Activated CD8-positive, alpha-beta T cell treated with anti-CD3 and anti-CD28 coated beads for 36 hours (primary cell): ENCODE data around the gene PRKACA. TPM values are rescaled to one million over a fixed set of nuclear protein-coding genes. Genes with fewer than 3 reads are reported as not detected.
"Not testable (repeated sequence)": the region's sequence is repeated elsewhere in the genome, so short reads cannot be mapped to it uniquely, and the experiment has no call there.

ENCODE experiments used
- ATAC-seq: fragments of 200-7000 bp; cut with Tn5 transposase; one replicate; pipeline ENCODE4 v1.10.0; 2021; ENCODE audit warnings: mild to moderate bottlenecking, moderate library complexity
- CTCF ChIA-PET: fragments of 350-600 bp; sonication (Branson Sonifier 250); formaldehyde crosslinking; loops from one replicate; lab custom pipeline; 2021; ENCODE audit warnings: antibody characterized with exemption; lab: Charles Lee
- POLR2A ChIA-PET: fragments of 350-600 bp; sonication (Branson Sonifier 250); formaldehyde crosslinking; loops from one replicate; lab custom pipeline; 2021; ENCODE audit warnings: antibody characterized with exemption; lab: Charles Lee
- DNase-seq: peaks from one replicate; pipeline ENCODE4 v3.0.0-alpha.2; 2020
- H3K27ac Mint-ChIP-seq: one replicate; pipeline ENCODE4 v1.8.0; 2021; ENCODE audit warnings: mild to moderate bottlenecking, mixed read lengths
- H3K27me3 Mint-ChIP-seq: one replicate; pipeline ENCODE4 v1.8.0; 2021; ENCODE audit warnings: mixed read lengths
- H3K36me3 Mint-ChIP-seq: one replicate; pipeline ENCODE4 v1.8.0; 2021; ENCODE audit warnings: low read depth, mixed read lengths
- H3K4me1 Mint-ChIP-seq: one replicate; pipeline ENCODE4 v1.8.0; 2021; ENCODE audit warnings: low read depth, mixed read lengths
- H3K4me3 Mint-ChIP-seq: one replicate; pipeline ENCODE4 v1.8.0; 2021; ENCODE audit warnings: mild to moderate bottlenecking, moderate library complexity, mixed read lengths
- H3K9me3 Mint-ChIP-seq: one replicate; pipeline ENCODE4 v1.8.0; 2021; ENCODE audit warnings: mixed read lengths
- intact Hi-C: fragments of 100-400 bp; cut with micrococcal nuclease; formaldehyde crosslinking; loops from one replicate; pipeline ENCODE4 v1.10.0; 2022
- total RNA-seq, 2 experiments: library from RNA; stranded (reverse); gene quantifications; one replicate each; pipeline ENCODE4 v1.2.3, GENCODE V29; 2021
- TF ChIP-seq, protein P1 (sequence below): fragments of 200-600 bp; IDR thresholded peaks from one replicate; pipeline ENCODE4 v1.8.0; 2022; ENCODE audit warnings: antibody characterized with exemption, mild to moderate bottlenecking

PRKACA gene
- total RNA-seq, 2 experiments from 2014 or later = 61.0 to 61.5 TPM

DNA sequence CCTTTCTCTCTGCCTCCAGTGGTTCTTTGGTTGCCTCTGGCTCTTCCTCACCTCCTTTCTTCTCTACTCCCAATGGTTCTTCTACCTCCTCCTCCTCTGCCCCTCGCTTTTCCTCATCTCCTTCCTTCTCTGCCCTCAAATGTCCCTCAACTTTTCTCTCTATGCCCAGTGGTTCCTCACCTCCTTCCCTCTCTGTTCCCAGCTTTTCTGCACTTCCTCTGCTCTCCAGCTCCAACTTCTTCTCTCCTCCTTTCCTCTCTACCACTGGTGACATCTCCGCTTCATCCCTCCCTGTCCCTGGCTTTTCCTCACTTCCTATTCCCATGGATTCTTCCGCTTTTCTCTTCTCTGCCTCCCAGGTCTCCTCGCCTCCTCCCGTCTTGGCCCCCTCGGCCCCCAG, 63.5 kb downstream of the PRKACA start:
- Mint-ChIP-seq H3K27me3 (peaks cover 18% of the 10 kb centered on the region), H3K36me3 (peaks cover 27% of the 10 kb centered on the region), H3K4me3 (no peak overlapping the region), H3K4me1 (peaks cover 16% of the 10 kb centered on the region), H3K9me3 (no peaks in the 10 kb centered on the region), H3K27ac (no peak overlapping the region)
- ATAC-seq (no peak), DNase-seq (no peak)
- TF ChIP-seq, protein P1, sequence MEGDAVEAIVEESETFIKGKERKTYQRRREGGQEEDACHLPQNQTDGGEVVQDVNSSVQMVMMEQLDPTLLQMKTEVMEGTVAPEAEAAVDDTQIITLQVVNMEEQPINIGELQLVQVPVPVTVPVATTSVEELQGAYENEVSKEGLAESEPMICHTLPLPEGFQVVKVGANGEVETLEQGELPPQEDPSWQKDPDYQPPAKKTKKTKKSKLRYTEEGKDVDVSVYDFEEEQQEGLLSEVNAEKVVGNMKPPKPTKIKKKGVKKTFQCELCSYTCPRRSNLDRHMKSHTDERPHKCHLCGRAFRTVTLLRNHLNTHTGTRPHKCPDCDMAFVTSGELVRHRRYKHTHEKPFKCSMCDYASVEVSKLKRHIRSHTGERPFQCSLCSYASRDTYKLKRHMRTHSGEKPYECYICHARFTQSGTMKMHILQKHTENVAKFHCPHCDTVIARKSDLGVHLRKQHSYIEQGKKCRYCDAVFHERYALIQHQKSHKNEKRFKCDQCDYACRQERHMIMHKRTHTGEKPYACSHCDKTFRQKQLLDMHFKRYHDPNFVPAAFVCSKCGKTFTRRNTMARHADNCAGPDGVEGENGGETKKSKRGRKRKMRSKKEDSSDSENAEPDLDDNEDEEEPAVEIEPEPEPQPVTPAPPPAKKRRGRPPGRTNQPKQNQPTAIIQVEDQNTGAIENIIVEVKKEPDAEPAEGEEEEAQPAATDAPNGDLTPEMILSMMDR = no peak
- intact Hi-C loops = no loop called here
- ChIA-PET CTCF (interaction anchor here (0.9 kb wide), 1 partner anchor 179 kb away, joined by 3 read pairs; no protein-coding TSS in a partner anchor), POLR2A (interaction anchor here (0.8 to 1.1 kb wide), 2 partner anchors 99 to 175 kb away, joined by 3 to 4 read pairs; no protein-coding TSS in a partner anchor)

DNA sequence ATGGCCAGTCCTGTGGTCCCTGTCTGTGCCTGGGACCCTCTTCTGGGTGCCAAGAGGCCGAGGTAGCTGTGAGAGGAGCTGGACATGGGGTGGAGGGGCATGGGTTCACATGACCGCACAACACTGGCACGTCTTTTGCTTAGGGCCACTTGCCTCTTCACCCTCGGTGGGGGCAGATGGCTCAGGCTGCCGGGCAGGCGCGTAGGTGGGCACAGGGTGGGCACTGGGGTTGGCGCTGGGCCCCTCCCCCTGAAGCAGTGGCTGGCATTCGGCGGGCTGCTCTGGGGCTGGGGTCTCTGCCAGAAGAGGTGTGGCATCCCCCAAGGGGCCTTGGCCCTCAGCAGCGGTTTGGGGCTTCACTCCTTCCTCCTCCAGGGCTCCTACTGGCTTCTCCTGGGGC, 64.1 kb downstream of the PRKACA start:
- no peak overlapping the region for H3K4me3 Mint-ChIP-seq
- ATAC-seq = no peak
- ChIA-PET CTCF (interaction anchor here (0.7 to 0.9 kb wide), 2 partner anchors 22 to 178 kb away, joined by 3 read pairs; partner anchors contain the start of gene IL27RA), POLR2A (interaction anchor here (1.3 kb wide), 1 partner anchor 18 kb away, joined by 7 read pairs; the partner anchor contains the start of gene MISP3)
- H3K9me3 Mint-ChIP-seq = no peaks in the 10 kb centered on the region
- DNase-seq = no peak
- intact Hi-C loops = no loop called here
- peaks cover 33% of the 10 kb centered on the region for H3K36me3 Mint-ChIP-seq
- peaks cover 13% of the 10 kb centered on the region for H3K4me1 Mint-ChIP-seq
- peaks cover 13% of the 10 kb centered on the region for H3K27me3 Mint-ChIP-seq
- TF ChIP-seq, protein P1 = no peak
- H3K27ac Mint-ChIP-seq = no peak overlapping the region

DNA sequence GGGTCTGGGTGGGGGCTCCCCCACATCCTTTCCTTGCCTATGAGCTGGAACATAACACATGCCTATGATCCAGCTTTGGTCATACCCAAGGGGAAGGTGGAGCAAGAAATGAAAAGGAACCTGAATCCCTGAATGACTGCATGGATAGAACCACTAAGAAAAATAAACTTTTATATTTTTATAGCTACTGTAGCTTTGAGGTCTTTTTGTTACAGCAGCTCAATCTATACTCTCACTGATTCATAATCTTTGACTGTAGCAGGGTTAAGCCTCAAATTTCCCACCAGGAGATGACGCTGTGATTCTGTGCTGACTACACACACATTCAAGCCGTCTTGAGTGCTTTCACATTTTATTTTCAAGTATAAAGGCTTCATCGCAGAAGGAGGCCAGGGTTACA, 64.5 kb downstream of the PRKACA start:
- H3K4me1 Mint-ChIP-seq = peaks cover 13% of the 10 kb centered on the region
- CTCF ChIA-PET = interaction anchor here (0.7 to 1.2 kb wide), 4 partner anchors 18 to 86 kb away, joined by 3 to 4 read pairs (median 3); partner anchors contain the start of genes ASF1B and IL27RA
- peaks cover 37% of the 10 kb centered on the region for H3K36me3 Mint-ChIP-seq
- no peak for DNase-seq
- ATAC-seq = no peak
- H3K27ac Mint-ChIP-seq = no peak overlapping the region
- H3K4me3 Mint-ChIP-seq = no peak overlapping the region
- intact Hi-C loops = no loop called here
- TF ChIP-seq, protein P1 = no peak
- H3K9me3 Mint-ChIP-seq = no peaks in the 10 kb centered on the region
- POLR2A ChIA-PET = interaction anchor here (0.6 to 1.4 kb wide), 3 partner anchors 18 to 76 kb away, joined by 3 to 7 read pairs (median 4); partner anchors contain the start of gene MISP3
- peaks cover 8% of the 10 kb centered on the region for H3K27me3 Mint-ChIP-seq

DNA sequence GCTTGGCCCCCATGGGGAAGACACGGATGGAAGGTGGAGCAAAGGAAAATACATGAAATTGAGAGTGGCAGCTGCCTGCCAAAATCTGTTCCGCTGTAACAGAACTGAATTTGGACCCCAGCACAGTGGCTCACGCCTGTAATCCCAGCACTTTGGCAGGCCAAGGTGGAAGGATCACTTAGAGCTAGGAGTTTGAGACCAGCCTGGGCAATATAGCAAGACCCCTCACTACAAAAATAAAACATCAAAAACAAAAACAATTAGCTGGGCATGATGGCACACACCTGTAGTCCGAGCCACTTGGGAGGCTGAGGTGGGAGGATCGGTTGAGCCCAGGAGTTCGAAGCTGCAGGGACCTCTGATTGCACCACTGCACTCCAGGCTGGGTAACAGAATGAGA, 65.1 kb downstream of the PRKACA start:
- H3K4me1 Mint-ChIP-seq = peaks cover 8% of the 10 kb centered on the region
- peaks cover 42% of the 10 kb centered on the region for H3K36me3 Mint-ChIP-seq
- H3K9me3 Mint-ChIP-seq = no peaks in the 10 kb centered on the region
- ATAC-seq (no peak), DNase-seq (no peak)
- CTCF ChIA-PET = interaction anchor here (0.8 to 1.2 kb wide), 3 partner anchors 19 to 86 kb away, joined by 3 to 4 read pairs (median 3); partner anchors contain the start of gene ASF1B
- H3K27me3 Mint-ChIP-seq = peaks cover 3% of the 10 kb centered on the region
- no peak overlapping the region for H3K27ac Mint-ChIP-seq
- H3K4me3 Mint-ChIP-seq = no peak overlapping the region
- intact Hi-C loops = no loop called here
- TF ChIP-seq, protein P1 = no peak
- POLR2A ChIA-PET = interaction anchor here (0.6 to 1.4 kb wide), 5 partner anchors 16 to 131 kb away, joined by 3 to 7 read pairs (median 3); partner anchors contain the start of gene MISP3

DNA sequence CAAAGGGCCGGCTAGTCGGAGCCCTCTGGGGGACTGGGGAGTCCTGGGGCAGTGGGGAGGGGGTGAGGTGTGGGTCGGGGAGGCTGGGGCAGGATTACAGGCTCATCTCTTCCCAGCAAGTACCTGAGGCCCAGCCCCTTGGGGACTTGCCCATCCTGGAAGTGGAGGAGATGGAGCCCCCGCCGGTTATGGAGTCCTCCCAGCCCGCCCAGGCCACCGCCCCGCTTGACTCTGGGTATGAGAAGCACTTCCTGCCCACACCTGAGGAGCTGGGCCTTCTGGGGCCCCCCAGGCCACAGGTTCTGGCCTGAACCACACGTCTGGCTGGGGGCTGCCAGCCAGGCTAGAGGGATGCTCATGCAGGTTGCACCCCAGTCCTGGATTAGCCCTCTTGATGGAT, 65.6 kb downstream of the PRKACA start:
- ChIA-PET CTCF (interaction anchor here (1.0 to 6.6 kb wide), 3 partner anchors 7 to 85 kb away, joined by 3 to 69 read pairs (median 4); partner anchors contain the start of genes ASF1B and PALM3), POLR2A (interaction anchor here (0.6 to 1.4 kb wide), 4 partner anchors 16 to 131 kb away, joined by 3 to 7 read pairs (median 3); partner anchors contain the start of gene MISP3)
- no peak for DNase-seq
- TF ChIP-seq, protein P1 = no peak
- intact Hi-C loops = no loop called here
- Mint-ChIP-seq H3K36me3 (peaks cover 46% of the 10 kb centered on the region), H3K4me1 (peaks cover 7% of the 10 kb centered on the region), H3K27ac (peak overlapping the region; percentile 20), H3K4me3 (no peak overlapping the region), H3K9me3 (no peaks in the 10 kb centered on the region), H3K27me3 (peaks cover 3% of the 10 kb centered on the region)
- ATAC-seq = no peak

DNA sequence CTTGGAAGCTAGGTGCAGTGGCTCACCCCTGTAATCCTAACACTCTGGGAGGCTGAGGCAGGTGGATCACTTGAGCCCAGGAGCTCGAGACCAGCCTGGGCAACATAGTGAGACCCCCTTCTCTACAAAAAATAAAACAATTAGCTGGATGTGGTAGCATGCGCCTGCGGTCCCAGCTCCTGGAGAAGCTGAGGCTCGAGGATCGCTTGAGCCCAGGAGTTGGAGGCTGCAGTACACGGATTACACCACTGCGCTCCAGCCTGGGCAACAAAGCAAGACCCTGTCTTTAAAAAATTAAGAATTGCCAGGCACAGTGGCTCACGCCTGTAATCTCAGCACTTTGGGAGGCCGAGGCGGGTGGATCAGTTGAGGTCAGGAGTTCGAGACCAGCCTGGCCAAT, 66.6 kb downstream of the PRKACA start:
- POLR2A ChIA-PET = interaction anchor here (1.0 kb wide), 1 partner anchor 19 kb away, joined by 3 read pairs; the partner anchor contains the start of gene IL27RA
- peaks cover 55% of the 10 kb centered on the region for H3K36me3 Mint-ChIP-seq

More for the DNA sequence above, 66.6 kb downstream of the PRKACA start:
- DNase-seq, H3K27ac Mint-ChIP-seq, H3K4me3 Mint-ChIP-seq, intact Hi-C loops, ATAC-seq, H3K27me3 Mint-ChIP-seq, H3K9me3 Mint-ChIP-seq: not testable (repeated sequence)
- H3K4me1 Mint-ChIP-seq = peaks cover 11% of the 10 kb centered on the region
- CTCF ChIA-PET = interaction anchor here (0.9 to 6.6 kb wide), 4 partner anchors 8 to 171 kb away, joined by 3 to 69 read pairs (median 4); partner anchors contain the start of genes IL27RA and PALM3
